ENCODE data around the gene RPH3AL.

The RPH3AL gene

DNA sequence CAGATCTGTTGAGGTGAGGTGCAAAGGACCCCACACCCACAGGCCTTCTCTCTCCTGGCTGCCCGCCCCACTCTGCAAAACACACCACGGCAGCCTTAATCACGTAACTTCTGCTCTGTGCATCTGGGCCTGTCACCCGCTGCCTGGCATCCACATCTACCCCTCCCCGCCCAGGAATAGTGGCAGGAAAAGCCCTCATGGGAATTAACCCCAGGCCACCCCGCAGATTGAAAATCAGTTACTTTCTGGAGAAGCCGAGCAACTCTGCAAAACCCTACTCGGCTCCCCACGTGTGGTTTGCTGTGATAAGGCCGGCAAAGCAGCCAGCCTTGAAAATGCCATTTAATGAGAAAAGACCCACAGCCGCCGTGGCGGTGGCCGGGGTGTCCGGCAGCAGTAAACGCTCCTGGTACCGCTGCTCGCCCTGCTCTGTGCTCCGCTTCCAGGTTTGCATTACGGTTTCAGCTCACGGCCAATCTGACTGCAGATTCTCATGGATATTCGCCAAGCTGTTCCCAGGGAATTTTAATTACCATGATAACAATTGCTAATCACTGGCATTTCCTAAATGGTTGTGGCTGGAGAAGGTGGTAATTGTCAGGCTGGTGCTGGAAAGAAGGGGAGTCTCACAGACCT, 93.1 kb downstream of the RPH3AL start:
- TF ChIP-seq, protein P1, sequence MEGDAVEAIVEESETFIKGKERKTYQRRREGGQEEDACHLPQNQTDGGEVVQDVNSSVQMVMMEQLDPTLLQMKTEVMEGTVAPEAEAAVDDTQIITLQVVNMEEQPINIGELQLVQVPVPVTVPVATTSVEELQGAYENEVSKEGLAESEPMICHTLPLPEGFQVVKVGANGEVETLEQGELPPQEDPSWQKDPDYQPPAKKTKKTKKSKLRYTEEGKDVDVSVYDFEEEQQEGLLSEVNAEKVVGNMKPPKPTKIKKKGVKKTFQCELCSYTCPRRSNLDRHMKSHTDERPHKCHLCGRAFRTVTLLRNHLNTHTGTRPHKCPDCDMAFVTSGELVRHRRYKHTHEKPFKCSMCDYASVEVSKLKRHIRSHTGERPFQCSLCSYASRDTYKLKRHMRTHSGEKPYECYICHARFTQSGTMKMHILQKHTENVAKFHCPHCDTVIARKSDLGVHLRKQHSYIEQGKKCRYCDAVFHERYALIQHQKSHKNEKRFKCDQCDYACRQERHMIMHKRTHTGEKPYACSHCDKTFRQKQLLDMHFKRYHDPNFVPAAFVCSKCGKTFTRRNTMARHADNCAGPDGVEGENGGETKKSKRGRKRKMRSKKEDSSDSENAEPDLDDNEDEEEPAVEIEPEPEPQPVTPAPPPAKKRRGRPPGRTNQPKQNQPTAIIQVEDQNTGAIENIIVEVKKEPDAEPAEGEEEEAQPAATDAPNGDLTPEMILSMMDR (IDR thresholded peaks at IDR 0.05; ENCODE audit: insufficient read depth, missing control alignments): no peak
- FAIRE-seq: no peak
- DNase-seq (ENCODE audit: insufficient read length, low spot score): no peak

GRCh38 chr17:258906-259305, 93.7 kb downstream of the RPH3AL start:
- no peak for FAIRE-seq
- no peak for DNase-seq (ENCODE audit: insufficient read length, low spot score)
- TF ChIP-seq, protein P1 (IDR thresholded peaks at IDR 0.05; ENCODE audit: insufficient read depth, missing control alignments): no peak

GRCh38 chr17:258045-258734, 94.4 kb downstream of the RPH3AL start:
- TF ChIP-seq, protein P1 (IDR thresholded peaks at IDR 0.05; ENCODE audit: insufficient read depth, missing control alignments): no peak
- no peak for FAIRE-seq

DNA sequence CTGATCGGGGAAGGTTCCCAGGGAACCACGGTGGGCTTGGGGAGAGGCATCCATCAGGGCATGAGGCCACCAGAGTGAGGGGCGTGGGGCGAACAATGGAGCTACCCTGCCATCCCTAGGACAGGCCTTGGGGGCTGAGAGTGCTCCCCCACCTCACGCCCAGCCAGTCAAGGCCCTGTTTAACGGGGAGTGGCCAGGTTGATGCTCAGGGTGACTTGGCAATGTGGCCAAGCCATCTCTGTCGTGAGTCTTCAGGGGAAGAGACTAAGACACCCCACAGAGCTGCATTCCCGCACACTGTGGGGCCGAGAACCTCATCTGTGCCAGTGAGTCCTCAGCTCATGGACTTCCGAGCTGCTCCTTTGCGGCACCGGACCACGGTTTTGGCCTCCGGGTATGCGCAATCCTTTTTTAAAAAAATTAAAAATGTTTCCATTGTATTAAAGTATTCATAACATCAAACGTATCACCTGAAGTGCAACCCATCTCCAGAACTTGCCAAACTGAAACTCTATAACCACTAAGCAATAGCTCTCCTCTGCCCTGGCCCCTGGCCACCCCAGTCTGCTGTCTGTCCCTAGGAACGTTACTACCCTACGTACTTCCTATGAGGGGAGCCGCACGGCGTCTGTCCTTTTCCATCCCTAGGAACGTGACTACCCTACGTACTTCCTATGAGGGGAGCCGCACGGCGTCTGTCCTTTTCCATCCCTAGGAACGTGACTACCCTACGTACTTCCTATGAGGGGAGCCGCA, 99.3 kb downstream of the RPH3AL start:
- no peak for DNase-seq (ENCODE audit: insufficient read length, low spot score)
- TF ChIP-seq, protein P1 (IDR thresholded peaks at IDR 0.05; ENCODE audit: insufficient read depth, missing control alignments): no peak
- no peak for FAIRE-seq

More at GRCh38 chr17:258045-258734, 94.4 kb downstream of the RPH3AL start:
- no peak for DNase-seq (ENCODE audit: insufficient read length, low spot score)

GRCh38 chr17:252456-252855, 100.2 kb downstream of the RPH3AL start:
- TF ChIP-seq, protein P1 (IDR thresholded peaks at IDR 0.05; ENCODE audit: insufficient read depth, missing control alignments): no peak
- no peak for FAIRE-seq
- DNase-seq (ENCODE audit: insufficient read length, low spot score): no peak

DNA sequence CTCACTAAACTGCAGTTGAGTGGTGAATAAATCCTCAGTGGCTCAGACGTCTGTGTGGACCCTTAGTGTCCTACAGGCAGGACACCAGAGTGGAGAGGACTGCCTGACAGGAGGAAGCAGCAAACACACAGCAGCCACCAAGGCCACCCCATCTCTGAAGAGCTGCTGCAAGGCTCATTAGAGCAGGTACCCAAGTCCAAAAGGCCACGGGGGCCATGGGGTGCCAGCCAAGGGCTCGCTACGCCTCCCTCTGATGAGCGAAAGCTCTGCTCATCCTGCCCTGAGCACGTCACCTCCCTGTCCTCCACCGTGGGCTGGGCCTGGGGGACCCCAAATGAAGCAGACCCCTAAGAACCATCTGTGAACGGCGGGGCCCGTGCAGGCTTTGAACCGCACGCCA, 101.1 kb downstream of the RPH3AL start:
- FAIRE-seq (no peak), DNase-seq (ENCODE audit: insufficient read length, low spot score) (no peak)
- TF ChIP-seq, protein P1 (IDR thresholded peaks at IDR 0.05; ENCODE audit: insufficient read depth, missing control alignments): no peak
